Measurements from ENCODE around the gene TDP2. TPM values are rescaled to one million over a fixed set of nuclear protein-coding genes. Genes with fewer than 3 reads are reported as not detected.
A peak's percentile ranks its signal among the peaks of the same experiment; 100 is the strongest.
"Not testable (repeated sequence)": the region's sequence is repeated elsewhere in the genome, so short reads cannot be mapped to it uniquely, and the experiment has no call there.

Gene TDP2
- total RNA-seq, 1 donor from 2014 or later, result 27.2 TPM

GRCh38 chr6:24672620-24673182 is 6.0 kb upstream of the TDP2 start:
- H3K4me2 ChIP-seq (ENCODE audit: low read length), result no peak overlapping the region
- H3K36me3 Mint-ChIP-seq (ENCODE audit: low read depth, unreplicated experiment), result peaks cover 25% of the 10 kb centered on the region
- H2AFZ ChIP-seq (ENCODE audit: low read depth, low read length), result no peak overlapping the region
- no peak overlapping the region for H3K27ac ChIP-seq (ENCODE audit: low read depth, low read length)
- H3K4me1 Mint-ChIP-seq (ENCODE audit: low read depth, unreplicated experiment), result no peaks in the 10 kb centered on the region
- H3K9me3 ChIP-seq (ENCODE audit: insufficient read depth, low read depth, low read length), result no peaks in the 10 kb centered on the region
- no peak overlapping the region for H3K4me3 Mint-ChIP-seq (ENCODE audit: unreplicated experiment)
- H4K20me1 ChIP-seq (ENCODE audit: insufficient read depth, low read length), result no peaks in the 10 kb centered on the region
- H3K9ac ChIP-seq (ENCODE audit: low read length), result no peak overlapping the region
- no peaks in the 10 kb centered on the region for H3K27me3 Mint-ChIP-seq (ENCODE audit: low read depth, unreplicated experiment)
- H3K36me3 ChIP-seq (ENCODE audit: insufficient read depth, low read length), result no peaks in the 10 kb centered on the region
- H3K27me3 ChIP-seq (ENCODE audit: insufficient read depth, low read length), result no peaks in the 10 kb centered on the region
- H3K4me1 ChIP-seq (ENCODE audit: insufficient read depth, low read length), result peaks cover under 1% of the 10 kb centered on the region
- no peak for TF ChIP-seq EZH2 (IDR thresholded peaks at IDR 0.05; ENCODE audit: insufficient read depth, low read length)
- no peak overlapping the region for H3K4me3 ChIP-seq (ENCODE audit: insufficient read depth, low read depth, low read length)
- peaks cover 29% of the 10 kb centered on the region for H3K9me3 Mint-ChIP-seq (ENCODE audit: unreplicated experiment)
- H3K27ac Mint-ChIP-seq (ENCODE audit: unreplicated experiment), result no peak overlapping the region
- no peaks in the 10 kb centered on the region for H3K79me2 ChIP-seq (ENCODE audit: insufficient read depth, low read length)
- FAIRE-seq, result no peak
- no peak for DNase-seq (ENCODE audit: low read depth)

- not testable (repeated sequence) for H3K9ac ChIP-seq (ENCODE audit: low read length); H3K4me3 ChIP-seq (ENCODE audit: insufficient read depth, low read depth, low read length); H2AFZ ChIP-seq (ENCODE audit: low read depth, low read length); H3K9me3 ChIP-seq (ENCODE audit: insufficient read depth, low read depth, low read length); H3K4me1 Mint-ChIP-seq (ENCODE audit: low read depth, unreplicated experiment); H3K27me3 Mint-ChIP-seq (ENCODE audit: low read depth, unreplicated experiment); H3K4me3 Mint-ChIP-seq (ENCODE audit: unreplicated experiment); H3K4me2 ChIP-seq (ENCODE audit: low read length); H3K36me3 ChIP-seq (ENCODE audit: insufficient read depth, low read length); H3K27me3 ChIP-seq (ENCODE audit: insufficient read depth, low read length); H3K79me2 ChIP-seq (ENCODE audit: insufficient read depth, low read length); H3K27ac ChIP-seq (ENCODE audit: low read depth, low read length); FAIRE-seq; H3K27ac Mint-ChIP-seq (ENCODE audit: unreplicated experiment); DNase-seq (ENCODE audit: low read depth); H3K4me1 ChIP-seq (ENCODE audit: insufficient read depth, low read length); H4K20me1 ChIP-seq (ENCODE audit: insufficient read depth, low read length)
- Mint-ChIP-seq H3K36me3 (ENCODE audit: low read depth, unreplicated experiment) (peaks cover 25% of the 10 kb centered on the region), H3K9me3 (ENCODE audit: unreplicated experiment) (peaks cover 27% of the 10 kb centered on the region)
Measured at GRCh38 chr6:24671077-24671476, 4.4 kb upstream of the TDP2 start.

DNA sequence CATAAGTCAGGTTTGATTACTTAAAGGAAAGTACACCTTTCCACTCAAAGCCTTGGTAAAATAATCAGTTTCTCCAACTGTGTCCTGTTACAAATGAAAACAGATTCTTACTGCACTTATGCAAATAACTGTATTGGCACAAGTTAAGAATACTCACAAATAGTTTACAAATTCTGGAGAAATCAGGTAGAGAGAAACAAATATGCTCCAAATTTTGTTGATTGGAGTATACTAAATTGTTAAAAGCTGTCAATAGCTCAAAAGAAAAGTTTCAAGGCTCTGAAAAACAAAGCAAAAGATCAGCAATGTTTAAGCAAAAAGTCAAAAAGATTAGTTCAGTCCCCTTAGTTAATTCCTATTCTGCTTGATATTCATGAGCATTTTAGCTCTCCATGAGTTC is 3.8 kb upstream of the TDP2 start:
- FAIRE-seq; H4K20me1 ChIP-seq (ENCODE audit: insufficient read depth, low read length); H3K9me3 ChIP-seq (ENCODE audit: insufficient read depth, low read depth, low read length); H3K27ac Mint-ChIP-seq (ENCODE audit: unreplicated experiment); H3K27ac ChIP-seq (ENCODE audit: low read depth, low read length); H3K9ac ChIP-seq (ENCODE audit: low read length); H3K4me1 ChIP-seq (ENCODE audit: insufficient read depth, low read length); H3K27me3 ChIP-seq (ENCODE audit: insufficient read depth, low read length); H3K4me2 ChIP-seq (ENCODE audit: low read length); H3K4me3 ChIP-seq (ENCODE audit: insufficient read depth, low read depth, low read length); H3K36me3 ChIP-seq (ENCODE audit: insufficient read depth, low read length); H3K27me3 Mint-ChIP-seq (ENCODE audit: low read depth, unreplicated experiment); H2AFZ ChIP-seq (ENCODE audit: low read depth, low read length); DNase-seq (ENCODE audit: low read depth); H3K4me1 Mint-ChIP-seq (ENCODE audit: low read depth, unreplicated experiment); H3K4me3 Mint-ChIP-seq (ENCODE audit: unreplicated experiment): not testable (repeated sequence)
- peaks cover 27% of the 10 kb centered on the region for H3K9me3 Mint-ChIP-seq (ENCODE audit: unreplicated experiment)
- H3K36me3 Mint-ChIP-seq (ENCODE audit: low read depth, unreplicated experiment), result peaks cover 23% of the 10 kb centered on the region
- peaks cover 11% of the 10 kb centered on the region for H3K79me2 ChIP-seq (ENCODE audit: insufficient read depth, low read length)

GRCh38 chr6:24668997-24669361 is 2.3 kb upstream of the TDP2 start:
- H3K9me3 Mint-ChIP-seq (ENCODE audit: unreplicated experiment), result peaks cover 21% of the 10 kb centered on the region
- H3K27ac Mint-ChIP-seq (ENCODE audit: unreplicated experiment), result no peak overlapping the region
- Histone ChIP-seq H3K4me1 (ENCODE audit: insufficient read depth, low read length) (peaks cover 9% of the 10 kb centered on the region), H3K9me3 (ENCODE audit: insufficient read depth, low read depth, low read length) (no peaks in the 10 kb centered on the region), H3K9ac (ENCODE audit: low read length) (no peak overlapping the region), H3K79me2 (ENCODE audit: insufficient read depth, low read length) (peaks cover 25% of the 10 kb centered on the region), H3K27ac (ENCODE audit: low read depth, low read length) (no peak overlapping the region), H4K20me1 (ENCODE audit: insufficient read depth, low read length) (peaks cover 7% of the 10 kb centered on the region), H3K36me3 (ENCODE audit: insufficient read depth, low read length) (peaks cover 5% of the 10 kb centered on the region), H3K4me2 (ENCODE audit: low read length) (no peak overlapping the region), H3K4me3 (ENCODE audit: insufficient read depth, low read depth, low read length) (no peak overlapping the region), H2AFZ (ENCODE audit: low read depth, low read length) (no peak overlapping the region), H3K27me3 (ENCODE audit: insufficient read depth, low read length) (no peaks in the 10 kb centered on the region)
- H3K4me3 Mint-ChIP-seq (ENCODE audit: unreplicated experiment), result no peak overlapping the region
- peaks cover 3% of the 10 kb centered on the region for H3K4me1 Mint-ChIP-seq (ENCODE audit: low read depth, unreplicated experiment)
- DNase-seq (ENCODE audit: low read depth) (no peak), FAIRE-seq (no peak)
- H3K36me3 Mint-ChIP-seq (ENCODE audit: low read depth, unreplicated experiment), result peaks cover 22% of the 10 kb centered on the region
- no peaks in the 10 kb centered on the region for H3K27me3 Mint-ChIP-seq (ENCODE audit: low read depth, unreplicated experiment)
- TF ChIP-seq CTCF (IDR thresholded peaks at IDR 0.05; ENCODE audit: insufficient read depth, low read depth, low read length), result no peak
- TF ChIP-seq EZH2 (IDR thresholded peaks at IDR 0.05; ENCODE audit: insufficient read depth, low read length), result no peak

GRCh38 chr6:24668066-24668996 is 1.6 kb upstream of the TDP2 start:
- not testable (repeated sequence) for H2AFZ ChIP-seq (ENCODE audit: low read depth, low read length); H3K27me3 Mint-ChIP-seq (ENCODE audit: low read depth, unreplicated experiment); FAIRE-seq; H3K4me1 Mint-ChIP-seq (ENCODE audit: low read depth, unreplicated experiment); H3K4me1 ChIP-seq (ENCODE audit: insufficient read depth, low read length); H3K9me3 ChIP-seq (ENCODE audit: insufficient read depth, low read depth, low read length); H3K27ac ChIP-seq (ENCODE audit: low read depth, low read length); H3K27me3 ChIP-seq (ENCODE audit: insufficient read depth, low read length); DNase-seq (ENCODE audit: low read depth); H4K20me1 ChIP-seq (ENCODE audit: insufficient read depth, low read length); H3K36me3 ChIP-seq (ENCODE audit: insufficient read depth, low read length); H3K4me3 ChIP-seq (ENCODE audit: insufficient read depth, low read depth, low read length)
- peak overlapping the region; percentile 97 for H3K4me3 Mint-ChIP-seq (ENCODE audit: unreplicated experiment)
- peak overlapping the region; percentile 34 for H3K27ac Mint-ChIP-seq (ENCODE audit: unreplicated experiment)
- H3K36me3 Mint-ChIP-seq (ENCODE audit: low read depth, unreplicated experiment), result peaks cover 21% of the 10 kb centered on the region
- H3K79me2 ChIP-seq (ENCODE audit: insufficient read depth, low read length), result peaks cover 28% of the 10 kb centered on the region
- H3K9me3 Mint-ChIP-seq (ENCODE audit: unreplicated experiment), result peaks cover 20% of the 10 kb centered on the region
- H3K9ac ChIP-seq (ENCODE audit: low read length), result peak overlapping the region; percentile 93
- peak overlapping the region; percentile 95 for H3K4me2 ChIP-seq (ENCODE audit: low read length)

Data from astrocyte (in vitro differentiated cells and primary cell).